ENCODE data around the gene TMEM141. TPM values are rescaled to one million over a fixed set of nuclear protein-coding genes. Genes with fewer than 3 reads are reported as not detected.
A peak's percentile ranks its signal among the peaks of the same experiment; 100 is the strongest.

Gene TMEM141
- total RNA-seq: 100 to 1,000 TPM; 179 to 392 (median 224) TPM

DNA sequence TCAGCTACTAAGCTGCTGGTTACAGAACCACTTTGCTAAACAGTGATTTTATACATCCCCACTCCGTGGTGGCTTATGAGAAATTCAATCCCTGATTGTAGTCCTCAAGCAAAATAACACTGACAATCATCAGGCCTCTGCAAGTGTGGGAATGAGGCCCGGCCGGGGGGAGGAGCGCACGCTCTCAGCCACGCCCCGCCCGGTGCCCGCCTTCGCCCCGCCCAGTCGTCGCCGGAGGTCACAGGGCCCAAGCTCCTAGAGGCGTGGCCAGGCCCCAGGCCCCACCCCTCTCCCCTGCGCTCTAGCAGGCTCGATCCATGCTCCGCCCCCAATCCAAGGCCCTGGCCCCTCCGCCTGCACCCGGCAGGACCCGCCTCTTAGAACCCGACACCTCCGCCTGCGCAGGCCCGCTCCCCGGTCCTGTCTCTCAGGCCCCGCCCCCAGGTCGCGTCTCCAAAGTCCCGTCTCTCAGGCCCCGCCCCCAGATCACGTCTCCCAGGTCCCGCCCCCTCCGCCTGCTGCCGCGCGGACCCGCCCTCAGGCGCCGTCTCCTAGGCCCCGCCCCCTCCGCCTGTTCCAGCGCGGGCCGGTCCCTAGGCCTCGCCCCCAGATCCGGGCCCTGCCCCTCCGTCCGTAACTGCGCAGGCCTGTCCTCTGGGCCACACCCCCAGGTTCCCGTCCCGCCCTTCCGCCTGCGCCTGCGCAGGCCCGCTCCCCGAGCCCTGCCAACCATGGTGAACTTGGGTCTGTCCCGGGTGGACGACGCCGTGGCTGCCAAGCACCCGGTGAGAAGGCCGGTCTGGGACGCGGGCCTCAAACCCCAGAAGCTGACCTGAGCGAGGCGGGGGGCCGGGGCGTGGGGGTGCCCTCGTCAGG is at the start of gene TMEM141:
Gene TMEM141, plus strand, starts transcription at position 705 of the 876 bp plus-strand sequence. Its CDS starts 27 bp downstream, at position 732.
- intact Hi-C loops (cut with DNase I; ENCODE audit: low total_unique reads): no loop called here
- peaks cover 19 to 70% (median 55%) of the 10 kb centered on the region in 4 donors for H3K4me1 ChIP-seq
- H3K36me3 ChIP-seq: no peaks in the 10 kb centered on the region
- no peaks in the 10 kb centered on the region for H3K9me3 ChIP-seq
- TF ChIP-seq POLR2AphosphoS5 (IDR thresholded peaks at IDR 0.05) (peak; percentile 86 to 93 (median 88)), EP300 (IDR thresholded peaks at IDR 0.05; ENCODE audit: low read depth) (no peak), POLR2A (IDR thresholded peaks at IDR 0.05) (peak; percentile 84)
- in situ Hi-C loops (cut with MboI; ENCODE audit: low pct_ligation_motif_present in 1 of 4, low pct_unique_long_range_greater_than_20kb in 1 of 4, low sequenced_read_pairs in 3 of 4): loop anchor here in 2 of 4 donors (25.0 kb wide), 1 partner anchor 246 kb away; the partner anchor contains the start of genes ABCA2 (in 2 of the 2), FUT7 (in 2 of the 2) and NPDC1 (in 2 of the 2)
- WGBS, 2 donors (ENCODE audit: low coverage in 1 of 2): 0% methylated on average over 33 of the region's 70 CpGs; no CpG with 5 or more reads in 1 of the 2 donors
- H3K27me3 ChIP-seq: no peaks in the 10 kb centered on the region
- peak; percentile 100 for DNase-seq
- peak within 1 kb of the TSS; percentile 95 to 99 (median 96) for H3K27ac ChIP-seq
- peak within 1 kb of the TSS; percentile 54 to 86 (median 58) for H3K4me3 ChIP-seq

GRCh38 chr9:136741883-136742571 is 49.1 kb upstream of the TMEM141 start:
- H3K36me3 ChIP-seq: no peaks in the 10 kb centered on the region
- no peak overlapping the region for H3K27ac ChIP-seq
- 15% methylated on average over 32 of the region's 32 CpGs; no CpG with 5 or more reads in 1 of the 2 donors for WGBS, 2 donors (ENCODE audit: low coverage in 1 of 2)
- no peaks in the 10 kb centered on the region for H3K9me3 ChIP-seq
- DNase-seq: peak; percentile 43
- no peak for TF ChIP-seq POLR2AphosphoS5 (IDR thresholded peaks at IDR 0.05)
- TF ChIP-seq, protein P1, sequence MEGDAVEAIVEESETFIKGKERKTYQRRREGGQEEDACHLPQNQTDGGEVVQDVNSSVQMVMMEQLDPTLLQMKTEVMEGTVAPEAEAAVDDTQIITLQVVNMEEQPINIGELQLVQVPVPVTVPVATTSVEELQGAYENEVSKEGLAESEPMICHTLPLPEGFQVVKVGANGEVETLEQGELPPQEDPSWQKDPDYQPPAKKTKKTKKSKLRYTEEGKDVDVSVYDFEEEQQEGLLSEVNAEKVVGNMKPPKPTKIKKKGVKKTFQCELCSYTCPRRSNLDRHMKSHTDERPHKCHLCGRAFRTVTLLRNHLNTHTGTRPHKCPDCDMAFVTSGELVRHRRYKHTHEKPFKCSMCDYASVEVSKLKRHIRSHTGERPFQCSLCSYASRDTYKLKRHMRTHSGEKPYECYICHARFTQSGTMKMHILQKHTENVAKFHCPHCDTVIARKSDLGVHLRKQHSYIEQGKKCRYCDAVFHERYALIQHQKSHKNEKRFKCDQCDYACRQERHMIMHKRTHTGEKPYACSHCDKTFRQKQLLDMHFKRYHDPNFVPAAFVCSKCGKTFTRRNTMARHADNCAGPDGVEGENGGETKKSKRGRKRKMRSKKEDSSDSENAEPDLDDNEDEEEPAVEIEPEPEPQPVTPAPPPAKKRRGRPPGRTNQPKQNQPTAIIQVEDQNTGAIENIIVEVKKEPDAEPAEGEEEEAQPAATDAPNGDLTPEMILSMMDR (IDR thresholded peaks at IDR 0.05): no peak
- no peak for TF ChIP-seq EP300 (IDR thresholded peaks at IDR 0.05; ENCODE audit: low read depth)
- no peak for TF ChIP-seq POLR2A (IDR thresholded peaks at IDR 0.05)
- intact Hi-C loops (cut with DNase I; ENCODE audit: low total_unique reads): no loop called here
- H3K4me3 ChIP-seq: peak overlapping the region in 1 of 4 donors; percentile 13
- H3K4me1 ChIP-seq: peaks cover 6 to 21% (median 13%) of the 10 kb centered on the region in 4 donors
- in situ Hi-C loops (cut with MboI; ENCODE audit: low pct_ligation_motif_present in 1 of 4, low pct_unique_long_range_greater_than_20kb in 1 of 4, low sequenced_read_pairs in 3 of 4): no loop called here
- H3K27me3 ChIP-seq: peaks cover 53% of the 10 kb centered on the region

GRCh38 chr9:136742591-136743391 is 48.4 kb upstream of the TMEM141 start, which contains the start of gene LCN10:
LCN10 (minus strand) TSS chr9:136742940; CDS start chr9:136742903, 37 bp downstream.
- H3K9me3 ChIP-seq: no peaks in the 10 kb centered on the region
- no peak within 1 kb of the TSS for H3K27ac ChIP-seq
- intact Hi-C loops (cut with DNase I; ENCODE audit: low total_unique reads): no loop called here
- 18% methylated on average over 12 of the region's 25 CpGs; no CpG with 5 or more reads in 1 of the 2 donors for WGBS, 2 donors (ENCODE audit: low coverage in 1 of 2)
- H3K4me3 ChIP-seq: peak within 1 kb of the TSS in 1 of 4 donors; percentile 13
- DNase-seq: no peak
- in situ Hi-C loops (cut with MboI; ENCODE audit: low pct_ligation_motif_present in 1 of 4, low pct_unique_long_range_greater_than_20kb in 1 of 4, low sequenced_read_pairs in 3 of 4): no loop called here
- H3K4me1 ChIP-seq: peaks cover 6 to 21% (median 13%) of the 10 kb centered on the region in 4 donors
- no peaks in the 10 kb centered on the region for H3K36me3 ChIP-seq
- TF ChIP-seq, protein P1 (IDR thresholded peaks at IDR 0.05): peak in 3 of 5 experiments; percentile 18 to 23 (median 18)
- TF ChIP-seq POLR2A (IDR thresholded peaks at IDR 0.05): no peak
- H3K27me3 ChIP-seq: peaks cover 53% of the 10 kb centered on the region

DNA sequence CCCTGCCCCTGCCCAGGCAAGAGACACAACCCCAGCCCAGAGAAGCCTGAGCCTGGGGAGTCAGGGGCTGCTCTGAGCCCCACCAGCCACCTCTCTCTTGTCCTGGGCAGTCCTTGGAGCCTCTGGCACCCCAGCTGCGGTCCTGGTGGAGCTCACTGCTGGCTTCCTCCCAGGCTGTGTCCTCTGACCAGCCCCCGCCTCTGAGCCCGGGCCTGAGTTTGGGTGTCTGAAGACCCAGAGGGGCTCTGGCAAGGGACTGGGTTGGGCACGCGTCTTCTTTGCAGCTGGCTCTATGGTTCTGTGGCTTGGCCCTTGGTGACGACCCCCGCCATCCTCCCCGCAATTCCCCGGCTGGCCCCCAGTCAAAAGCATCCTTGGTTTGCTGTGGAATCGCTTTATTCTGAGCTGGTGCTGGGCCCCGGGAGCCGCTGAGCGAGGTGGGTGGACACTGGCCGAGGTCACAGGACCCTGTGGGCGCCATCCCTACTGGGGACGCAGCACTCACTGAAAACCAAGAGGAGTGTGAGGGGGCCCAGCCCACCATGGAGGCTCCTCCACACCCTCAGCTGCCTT is 47.4 kb upstream of the TMEM141 start:
- Histone ChIP-seq H3K4me1 (peaks cover 6 to 21% (median 13%) of the 10 kb centered on the region in 4 donors), H3K4me3 (no peak overlapping the region), H3K27ac (no peak overlapping the region), H3K9me3 (no peaks in the 10 kb centered on the region), H3K36me3 (no peaks in the 10 kb centered on the region), H3K27me3 (peaks cover 53% of the 10 kb centered on the region)
- TF ChIP-seq POLR2A (IDR thresholded peaks at IDR 0.05) (no peak), POLR2AphosphoS5 (IDR thresholded peaks at IDR 0.05) (no peak), EP300 (IDR thresholded peaks at IDR 0.05; ENCODE audit: low read depth) (no peak)
- TF ChIP-seq, protein P1 (IDR thresholded peaks at IDR 0.05): no peak
- WGBS, 2 donors (ENCODE audit: low coverage in 1 of 2): 40 to 82% methylated on average over 1 to 16 of the region's 16 CpGs
- DNase-seq: no peak
- in situ Hi-C loops (cut with MboI; ENCODE audit: low pct_ligation_motif_present in 1 of 4, low pct_unique_long_range_greater_than_20kb in 1 of 4, low sequenced_read_pairs in 3 of 4) (no loop called here), intact Hi-C loops (cut with DNase I; ENCODE audit: low total_unique reads) (no loop called here)
